ENCODE measurements around the gene LRP4. TPM values are rescaled to one million over a fixed set of nuclear protein-coding genes. Genes with fewer than 3 reads are reported as not detected.

LRP4 gene
- polyA plus RNA-seq, 3 donors, result not detected

GRCh38 chr11:46948378-46949131 lies 30.2 kb upstream of the LRP4 start:
- Mint-ChIP-seq H3K9me3 (no peaks in the 10 kb centered on the region), H3K27ac (no peak overlapping the region), H3K4me1 (peaks cover 16% of the 10 kb centered on the region), H3K36me3 (no peaks in the 10 kb centered on the region), H3K4me3 (no peak overlapping the region), H3K27me3 (ENCODE audit: low read depth in 3 of 3) (no peaks in the 10 kb centered on the region)
- H2AFZ ChIP-seq (ENCODE audit: insufficient read depth, low read depth, low read length, poor library complexity, severe bottlenecking), result no peak overlapping the region
- no peaks in the 10 kb centered on the region for H3K27me3 ChIP-seq (ENCODE audit: control insufficient read depth in 2 of 2, insufficient read depth in 2 of 2, low read length in 2 of 2)
- no peak overlapping the region for H3K27ac ChIP-seq (ENCODE audit: low read depth in 1 of 2, low read length in 2 of 2)
- H3K79me2 ChIP-seq (ENCODE audit: insufficient read depth, low read length), result no peaks in the 10 kb centered on the region
- intact Hi-C loops (cut with micrococcal nuclease), result no loop called here
- peaks cover 4 to 8% of the 10 kb centered on the region in 2 donors for H3K4me1 ChIP-seq (ENCODE audit: control insufficient read depth in 1 of 2, insufficient read depth in 2 of 2, low read length in 2 of 2)
- H3K4me2 ChIP-seq (replicated peaks; ENCODE audit: extremely low read depth, low read length, poor library complexity, severe bottlenecking), result no peak overlapping the region
- H3K9ac ChIP-seq (ENCODE audit: insufficient read depth, low read length, poor library complexity, severe bottlenecking), result no peak overlapping the region
- DNase-seq, result no peak
- no peak overlapping the region for H3K4me3 ChIP-seq (replicated peaks in 1 of 3; ENCODE audit: low read depth in 2 of 3, low read length in 3 of 3)
- TF ChIP-seq, protein P1, sequence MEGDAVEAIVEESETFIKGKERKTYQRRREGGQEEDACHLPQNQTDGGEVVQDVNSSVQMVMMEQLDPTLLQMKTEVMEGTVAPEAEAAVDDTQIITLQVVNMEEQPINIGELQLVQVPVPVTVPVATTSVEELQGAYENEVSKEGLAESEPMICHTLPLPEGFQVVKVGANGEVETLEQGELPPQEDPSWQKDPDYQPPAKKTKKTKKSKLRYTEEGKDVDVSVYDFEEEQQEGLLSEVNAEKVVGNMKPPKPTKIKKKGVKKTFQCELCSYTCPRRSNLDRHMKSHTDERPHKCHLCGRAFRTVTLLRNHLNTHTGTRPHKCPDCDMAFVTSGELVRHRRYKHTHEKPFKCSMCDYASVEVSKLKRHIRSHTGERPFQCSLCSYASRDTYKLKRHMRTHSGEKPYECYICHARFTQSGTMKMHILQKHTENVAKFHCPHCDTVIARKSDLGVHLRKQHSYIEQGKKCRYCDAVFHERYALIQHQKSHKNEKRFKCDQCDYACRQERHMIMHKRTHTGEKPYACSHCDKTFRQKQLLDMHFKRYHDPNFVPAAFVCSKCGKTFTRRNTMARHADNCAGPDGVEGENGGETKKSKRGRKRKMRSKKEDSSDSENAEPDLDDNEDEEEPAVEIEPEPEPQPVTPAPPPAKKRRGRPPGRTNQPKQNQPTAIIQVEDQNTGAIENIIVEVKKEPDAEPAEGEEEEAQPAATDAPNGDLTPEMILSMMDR (IDR thresholded peaks at IDR 0.05), result no peak
- H3K9me3 ChIP-seq (replicated peaks in 1 of 2; ENCODE audit: control insufficient read depth in 1 of 2, insufficient read depth in 1 of 2, low read length in 2 of 2), result no peaks in the 10 kb centered on the region
- H4K20me1 ChIP-seq (ENCODE audit: insufficient read depth, low read length), result no peaks in the 10 kb centered on the region
- H3K36me3 ChIP-seq (replicated peaks in 1 of 2; ENCODE audit: control insufficient read depth in 1 of 2, insufficient read depth in 2 of 2, low read length in 2 of 2), result no peaks in the 10 kb centered on the region
- no CpG with 5 or more reads among the region's 4 CpGs for WGBS (ENCODE audit: insufficient coverage)

GRCh38 chr11:46947399-46948077 lies 29.2 kb upstream of the LRP4 start:
- H3K9ac ChIP-seq (ENCODE audit: insufficient read depth, low read length, poor library complexity, severe bottlenecking), result no peak overlapping the region
- no peaks in the 10 kb centered on the region for H4K20me1 ChIP-seq (ENCODE audit: insufficient read depth, low read length)
- Mint-ChIP-seq H3K27ac (no peak overlapping the region), H3K9me3 (no peaks in the 10 kb centered on the region), H3K4me1 (peaks cover 8% of the 10 kb centered on the region), H3K4me3 (no peak overlapping the region), H3K27me3 (ENCODE audit: low read depth in 3 of 3) (no peaks in the 10 kb centered on the region), H3K36me3 (no peaks in the 10 kb centered on the region)
- H3K4me2 ChIP-seq (replicated peaks; ENCODE audit: extremely low read depth, low read length, poor library complexity, severe bottlenecking), result no peak overlapping the region
- 100% methylated on average over 2 of the region's 3 CpGs for WGBS (ENCODE audit: insufficient coverage)
- no peak overlapping the region for H3K4me3 ChIP-seq (replicated peaks in 1 of 3; ENCODE audit: low read depth in 2 of 3, low read length in 3 of 3)
- peaks cover 4 to 5% of the 10 kb centered on the region in 2 donors for H3K4me1 ChIP-seq (ENCODE audit: control insufficient read depth in 1 of 2, insufficient read depth in 2 of 2, low read length in 2 of 2)
- H3K36me3 ChIP-seq (replicated peaks in 1 of 2; ENCODE audit: control insufficient read depth in 1 of 2, insufficient read depth in 2 of 2, low read length in 2 of 2), result no peaks in the 10 kb centered on the region
- no peak overlapping the region for H3K27ac ChIP-seq (ENCODE audit: low read depth in 1 of 2, low read length in 2 of 2)
- TF ChIP-seq, protein P1 (IDR thresholded peaks at IDR 0.05), result no peak
- no peak for DNase-seq
- no peaks in the 10 kb centered on the region for H3K9me3 ChIP-seq (replicated peaks in 1 of 2; ENCODE audit: control insufficient read depth in 1 of 2, insufficient read depth in 1 of 2, low read length in 2 of 2)
- no peaks in the 10 kb centered on the region for H3K79me2 ChIP-seq (ENCODE audit: insufficient read depth, low read length)
- intact Hi-C loops (cut with micrococcal nuclease), result no loop called here
- H2AFZ ChIP-seq (ENCODE audit: insufficient read depth, low read depth, low read length, poor library complexity, severe bottlenecking), result no peak overlapping the region
- no peaks in the 10 kb centered on the region for H3K27me3 ChIP-seq (ENCODE audit: control insufficient read depth in 2 of 2, insufficient read depth in 2 of 2, low read length in 2 of 2)

Data from CD14-positive monocyte (primary cell).